Endothelial cell (in vitro differentiated cells): ENCODE data around the gene NPSR1. TPM values are rescaled to one million over a fixed set of nuclear protein-coding genes. Genes with fewer than 3 reads are reported as not detected.

ENCODE experiments used
- DNase-seq: peaks from one replicate; pipeline ENCODE4 v3.0.0; 2021; ENCODE audit warnings: low spot score
- H3K27ac Mint-ChIP-seq: one replicate; pipeline ENCODE4 v1.8.0; 2021; ENCODE audit warnings: mixed read lengths, inconsistent platforms; ENCODE audit not compliant: unreplicated experiment
- H3K27me3 Mint-ChIP-seq: one replicate; pipeline ENCODE4 v1.8.0; 2021; ENCODE audit warnings: mild to moderate bottlenecking, moderate library complexity, mixed read lengths, inconsistent platforms; ENCODE audit not compliant: unreplicated experiment
- H3K36me3 Mint-ChIP-seq: one replicate; pipeline ENCODE4 v1.8.0; 2021; ENCODE audit warnings: mild to moderate bottlenecking, low read depth, mixed read lengths, inconsistent platforms; ENCODE audit not compliant: unreplicated experiment
- H3K4me1 Mint-ChIP-seq: one replicate; pipeline ENCODE4 v1.8.0; 2021; ENCODE audit warnings: mild to moderate bottlenecking, mixed read lengths, inconsistent platforms; ENCODE audit not compliant: unreplicated experiment
- H3K4me3 Mint-ChIP-seq: one replicate; pipeline ENCODE4 v1.8.0; 2021; ENCODE audit warnings: mild to moderate bottlenecking, mixed read lengths, inconsistent platforms; ENCODE audit not compliant: unreplicated experiment
- H3K9me3 Mint-ChIP-seq: one replicate; pipeline ENCODE4 v1.8.0; 2021; ENCODE audit warnings: mixed read lengths, inconsistent platforms; ENCODE audit not compliant: unreplicated experiment
- CTCF ChIP-seq: fragments of 200-600 bp; sonication (generic); IDR thresholded peaks from one replicate; pipeline ENCODE4 v1.5.0; 2021; ENCODE audit warnings: antibody characterized with exemption; ENCODE audit not compliant: unreplicated experiment
- total RNA-seq: library from RNA; stranded (reverse); fragmentation: NEBNext Ultra II Directional; extraction: Animal tissue kit (Norgen Biotek cat#: 25700); gene quantifications from one replicate; pipeline ENCODE4 v1.2.1, GENCODE V29; 2021; ENCODE audit not compliant: unreplicated experiment

NPSR1 gene
- total RNA-seq, 1 donor from 2014 or later: not detected

DNA sequence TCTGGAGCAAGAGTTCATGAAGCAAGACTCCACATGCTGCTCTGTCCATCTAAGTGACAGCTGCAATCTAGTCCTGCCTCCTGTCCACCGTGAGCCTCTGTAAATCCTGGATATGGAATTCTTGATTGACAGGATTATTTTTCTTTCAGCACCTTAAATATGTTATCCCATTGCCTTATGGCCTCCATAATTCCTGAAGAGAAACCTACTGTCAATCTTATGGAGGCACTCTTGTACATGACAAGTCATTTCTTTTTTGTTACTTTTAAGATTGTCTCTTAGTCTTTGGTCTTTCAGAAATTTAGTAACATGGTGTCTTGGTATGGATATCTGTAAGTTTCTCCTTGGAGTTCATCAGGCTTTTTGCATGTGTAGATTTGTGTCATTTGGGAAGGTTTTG lies 82.8 kb downstream of the NPSR1 start:
- Mint-ChIP-seq H3K4me1 (no peaks in the 10 kb centered on the region), H3K4me3 (no peak overlapping the region), H3K9me3 (no peaks in the 10 kb centered on the region), H3K36me3 (no peaks in the 10 kb centered on the region), H3K27me3 (no peaks in the 10 kb centered on the region), H3K27ac (no peak overlapping the region)
- no peak for TF ChIP-seq CTCF
- no peak for DNase-seq

GRCh38 chr7:34747176-34747781 lies 89.3 kb downstream of the NPSR1 start:
- Mint-ChIP-seq H3K36me3 (no peaks in the 10 kb centered on the region), H3K9me3 (no peaks in the 10 kb centered on the region), H3K27me3 (peaks cover 6% of the 10 kb centered on the region), H3K4me1 (no peaks in the 10 kb centered on the region), H3K4me3 (no peak overlapping the region), H3K27ac (no peak overlapping the region)
- TF ChIP-seq CTCF: no peak
- no peak for DNase-seq

- Mint-ChIP-seq H3K27ac (no peak overlapping the region), H3K36me3 (no peaks in the 10 kb centered on the region), H3K4me3 (no peak overlapping the region), H3K9me3 (no peaks in the 10 kb centered on the region), H3K4me1 (peaks cover 2% of the 10 kb centered on the region), H3K27me3 (peaks cover 6% of the 10 kb centered on the region)
- no peak for TF ChIP-seq CTCF
- no peak for DNase-seq
Observed at GRCh38 chr7:34747867-34748727, 90.1 kb downstream of the NPSR1 start.

DNA sequence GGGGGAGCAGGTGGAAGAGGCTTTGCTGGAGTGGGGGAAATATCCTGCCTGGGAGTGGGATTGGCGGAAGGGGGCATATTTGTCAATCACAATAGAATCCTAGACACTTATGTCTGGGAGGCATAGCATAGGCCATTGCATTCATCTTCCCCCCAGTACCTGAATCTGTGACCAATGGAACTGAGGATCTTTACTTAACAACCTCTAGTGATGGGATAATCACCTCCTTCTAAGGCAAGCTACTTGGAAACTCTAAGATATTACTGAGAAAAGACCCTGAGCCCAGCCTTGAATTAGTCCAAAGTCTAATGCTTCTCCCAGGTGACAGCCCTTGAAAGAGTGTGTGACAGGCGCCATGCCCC lies 90.7 kb downstream of the NPSR1 start:
- peaks cover 6% of the 10 kb centered on the region for H3K27me3 Mint-ChIP-seq
- DNase-seq: no peak
- H3K9me3 Mint-ChIP-seq: no peaks in the 10 kb centered on the region
- H3K36me3 Mint-ChIP-seq: no peaks in the 10 kb centered on the region
- no peak overlapping the region for H3K27ac Mint-ChIP-seq
- peaks cover 2% of the 10 kb centered on the region for H3K4me1 Mint-ChIP-seq
- H3K4me3 Mint-ChIP-seq: no peak overlapping the region
- TF ChIP-seq CTCF: no peak

DNA sequence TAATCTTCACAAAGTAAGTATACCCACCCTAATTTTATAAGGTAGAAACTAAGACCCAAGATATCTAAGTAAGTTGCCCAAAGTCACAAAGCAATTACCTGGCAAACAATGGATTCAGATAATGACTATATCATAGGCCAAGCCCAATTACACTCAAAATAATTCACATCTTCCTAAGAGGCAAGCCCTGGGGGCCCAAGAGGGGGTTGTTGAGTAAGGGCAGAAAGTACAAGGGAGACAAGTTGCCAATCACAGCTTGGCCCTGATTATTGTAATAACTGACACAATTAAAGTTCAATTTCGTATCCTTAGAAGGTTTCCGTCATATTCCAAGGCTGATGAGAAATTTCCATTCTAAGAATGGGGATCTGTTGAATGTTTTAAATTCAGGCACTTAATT lies 91.4 kb downstream of the NPSR1 start:
- peaks cover 2% of the 10 kb centered on the region for H3K4me1 Mint-ChIP-seq

More for the DNA sequence above, 91.4 kb downstream of the NPSR1 start:
- Mint-ChIP-seq H3K27ac (no peak overlapping the region), H3K9me3 (no peaks in the 10 kb centered on the region), H3K36me3 (no peaks in the 10 kb centered on the region), H3K4me3 (no peak overlapping the region), H3K27me3 (peaks cover 6% of the 10 kb centered on the region)
- DNase-seq: no peak
- no peak for TF ChIP-seq CTCF
